HEK293 (cell line): ENCODE data around the gene KCNMA1.
A peak's percentile ranks its signal among the peaks of the same experiment; 100 is the strongest.

Experiments used
- CTCF ChIA-PET: fragments of 350-600 bp; formaldehyde crosslinking; extraction: SDS; loops from one replicate; lab custom pipeline; 2021; ENCODE audit warnings: antibody characterized with exemption; lab: Yijun Ruan, JAX
- POLR2A ChIA-PET: fragments of 300-600 bp; formaldehyde crosslinking; extraction: SDS; loops from one replicate; lab custom pipeline; 2020; ENCODE audit warnings: antibody characterized with exemption, inconsistent platforms; lab: Yijun Ruan, JAX
- H3K27ac ChIP-seq: fragments of 200-500 bp; sonication (Bioruptor generic); 2 replicates; pipeline ENCODE4 v1.5.1; 2014; ENCODE audit warnings: low read depth, low read length, control low read depth, inconsistent platforms; ENCODE audit errors: extremely low read depth
- H3K36me3 ChIP-seq, 2 experiments: fragments of 200-500 bp in 1 of 2; sonication (Bioruptor generic) in 1 of 2; 1 replicate in 1 of 2; 2 replicates in 1 of 2; pipeline ENCODE4 v1.5.1; 2014 to 2017; ENCODE audit warnings: inconsistent platforms in 2 of 2, low read length in 2 of 2; ENCODE audit not compliant: control insufficient read depth in 2 of 2, insufficient read depth in 1 of 2
- H3K4me1 ChIP-seq: fragments of 200-500 bp; sonication (Bioruptor generic); 2 replicates; pipeline ENCODE4 v1.5.1; 2014; ENCODE audit warnings: mild to moderate bottlenecking, low read length, inconsistent platforms; ENCODE audit not compliant: control insufficient read depth, insufficient read depth
- H3K4me3 ChIP-seq: 2 replicates; pipeline ENCODE4 v1.5.1; 2011; ENCODE audit warnings: low read depth, mild to moderate bottlenecking, control low read depth, low read length, moderate library complexity
- H3K9me3 ChIP-seq: fragments of 200-500 bp; sonication (Bioruptor generic); 2 replicates; pipeline ENCODE4 v1.5.1; 2014; ENCODE audit warnings: low read depth, low read length, inconsistent platforms; ENCODE audit not compliant: control insufficient read depth, insufficient read depth
- BCL11B ChIP-seq: fragments of 450-650 bp; formaldehyde crosslinking; IDR thresholded peaks from 2 replicates; pipeline ENCODE4 v1.5.1; 2016; ENCODE audit warnings: low read depth, missing biosample characterization, missing genetic modification characterization
- IKZF3 ChIP-seq: fragments of 450-650 bp; IDR thresholded peaks from 2 replicates; pipeline ENCODE4 v1.5.0; 2018; ENCODE audit warnings: missing biosample characterization, mild to moderate bottlenecking, missing genetic modification characterization, moderate library complexity
- RBAK ChIP-seq: fragments of 450-650 bp; formaldehyde crosslinking; IDR thresholded peaks from 2 replicates; pipeline ENCODE4 v1.5.1; 2016; ENCODE audit warnings: missing biosample characterization, missing genetic modification characterization
- REPIN1 ChIP-seq: fragments of 450-650 bp; formaldehyde crosslinking; IDR thresholded peaks from 2 replicates; pipeline ENCODE4 v1.5.1; 2017; ENCODE audit warnings: missing biosample characterization, missing genetic modification characterization, low read depth
- REST ChIP-seq: fragments of 450-650 bp; formaldehyde crosslinking; IDR thresholded peaks from 2 replicates; pipeline ENCODE4 v1.5.1; 2016; ENCODE audit warnings: missing biosample characterization, missing genetic modification characterization
- YY2 ChIP-seq: fragments of 450-650 bp; formaldehyde crosslinking; IDR thresholded peaks from 2 replicates; pipeline ENCODE4 v1.5.1; 2016; ENCODE audit warnings: missing biosample characterization, missing genetic modification characterization
- ZFHX2 ChIP-seq: fragments of 450-650 bp; formaldehyde crosslinking; conservative IDR thresholded peaks from 2 replicates; pipeline ENCODE4 v1.5.1; 2016; ENCODE audit warnings: missing biosample characterization, missing genetic modification characterization
- ZNF114 ChIP-seq: fragments of 450-650 bp; formaldehyde crosslinking; IDR thresholded peaks from 2 replicates; pipeline ENCODE4 v1.5.0; 2017; ENCODE audit warnings: missing biosample characterization, missing genetic modification characterization
- ZNF23 ChIP-seq: fragments of 450-650 bp; formaldehyde crosslinking; IDR thresholded peaks from 2 replicates; pipeline ENCODE4 v1.5.1; 2016; ENCODE audit warnings: missing biosample characterization, missing genetic modification characterization, borderline replicate concordance
- ZNF266 ChIP-seq: fragments of 450-650 bp; formaldehyde crosslinking; IDR thresholded peaks from 2 replicates; pipeline ENCODE4 v1.5.1; 2016; ENCODE audit warnings: missing biosample characterization, missing genetic modification characterization, low read depth
- ZNF324 ChIP-seq: fragments of 450-650 bp; formaldehyde crosslinking; IDR thresholded peaks from 2 replicates; pipeline ENCODE4 v1.5.1; 2016; ENCODE audit warnings: missing biosample characterization, missing genetic modification characterization
- ZNF404 ChIP-seq: fragments of 450-650 bp; formaldehyde crosslinking; IDR thresholded peaks from 2 replicates; pipeline ENCODE4 v1.5.1; 2017; ENCODE audit warnings: missing biosample characterization, missing genetic modification characterization
- ZNF571 ChIP-seq: fragments of 450-650 bp; formaldehyde crosslinking; IDR thresholded peaks from 2 replicates; pipeline ENCODE4 v1.5.0; 2017; ENCODE audit warnings: missing biosample characterization, missing genetic modification characterization
- ZNF645 ChIP-seq: fragments of 450-650 bp; formaldehyde crosslinking; IDR thresholded peaks from 2 replicates; pipeline ENCODE4; 2016; ENCODE audit warnings: missing biosample characterization, missing genetic modification characterization
- ZNF792 ChIP-seq: fragments of 450-650 bp; formaldehyde crosslinking; IDR thresholded peaks from 2 replicates; pipeline ENCODE4 v1.5.1; 2016; ENCODE audit warnings: missing biosample characterization, missing genetic modification characterization
- ZSCAN4 ChIP-seq: fragments of 450-650 bp; formaldehyde crosslinking; IDR thresholded peaks from 2 replicates; pipeline ENCODE4 v1.5.1; 2017; ENCODE audit warnings: missing biosample characterization, missing genetic modification characterization
- TF ChIP-seq, protein P1 (sequence below): fragments of 450-650 bp; formaldehyde crosslinking; IDR thresholded peaks from 2 replicates; pipeline ENCODE4 v1.5.1; 2017; ENCODE audit warnings: missing biosample characterization, missing genetic modification characterization
- TF ChIP-seq, protein P2 (sequence below): fragments of 450-650 bp; formaldehyde crosslinking; IDR thresholded peaks from 2 replicates; pipeline ENCODE4 v1.5.1; 2016; ENCODE audit warnings: missing biosample characterization, missing genetic modification characterization
- TF ChIP-seq, protein P3 (sequence below): fragments of 450-650 bp; formaldehyde crosslinking; optimal IDR thresholded peaks from 2 replicates; pipeline ENCODE3; 2016; ENCODE audit warnings: missing biosample characterization, mild to moderate bottlenecking, missing genetic modification characterization
- TF ChIP-seq, protein P4 (sequence below): fragments of 450-650 bp; formaldehyde crosslinking; IDR thresholded peaks from 2 replicates; pipeline ENCODE4 v1.5.1; 2016; ENCODE audit warnings: missing biosample characterization, missing genetic modification characterization

Gene KCNMA1

DNA sequence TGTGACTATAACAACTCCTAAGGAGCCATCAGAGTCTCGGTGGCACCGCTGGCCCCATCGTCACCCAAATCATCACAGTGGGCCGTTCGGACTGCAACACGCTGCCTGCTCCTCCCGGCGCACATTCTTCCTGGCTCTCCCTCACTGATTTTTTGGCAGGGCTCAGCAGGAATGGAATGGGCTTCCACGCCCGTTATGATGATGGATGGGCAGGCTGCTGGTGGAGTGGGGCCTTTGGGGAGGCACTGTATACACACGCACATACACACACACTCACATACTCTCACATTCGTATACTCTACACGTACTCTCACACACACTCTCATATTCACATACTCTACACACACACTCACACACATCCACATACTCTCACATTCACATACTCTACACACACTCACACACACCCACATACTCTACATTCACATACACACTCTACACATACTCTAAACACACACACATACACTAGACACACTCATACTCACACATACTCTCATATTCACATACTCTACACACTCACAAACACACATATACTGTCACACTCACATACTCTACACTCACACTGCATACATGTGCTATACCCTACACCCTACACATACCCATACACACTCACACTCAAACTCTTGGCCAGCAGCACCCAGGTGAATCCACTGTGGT lies 99.8 kb downstream of the KCNMA1 start:
- H3K27ac ChIP-seq = no peak overlapping the region
- H3K36me3 ChIP-seq = no peaks in the 10 kb centered on the region
- H3K9me3 ChIP-seq = no peaks in the 10 kb centered on the region; the same call in 1 of the 2 replicates
- H3K4me1 ChIP-seq = peaks cover 7% of the 10 kb centered on the region
- H3K4me3 ChIP-seq = no peak overlapping the region
- ChIA-PET CTCF (no interaction called here), POLR2A (no interaction called here)
- TF ChIP-seq IKZF3 (tag by site-specific recombination) (no peak), ZNF23 (tag by site-specific recombination) (no peak), REST (no peak), ZNF404 (tag by site-specific recombination) (no peak), ZNF266 (tag by site-specific recombination) (0 out of 2 replicates have a peak, but pooled peaks have one; percentile 11), REPIN1 (no peak), ZNF571 (no peak), YY2 (tag by site-specific recombination) (0 out of 2 replicates have a peak, but pooled peaks have one; percentile 13), ZNF792 (tag by site-specific recombination) (no peak), RBAK (tag by site-specific recombination) (peak; percentile 39; the same call in 1 of the 2 replicates), ZSCAN4 (peak; percentile 51; the same call in 1 of the 2 replicates), ZFHX2 (tag by site-specific recombination) (peak; percentile 26; the same call in 1 of the 2 replicates), BCL11B (tag by site-specific recombination) (no peak), ZNF645 (peak; percentile 74; the same call in 1 of the 2 replicates), ZNF324 (tag by site-specific recombination) (no peak), ZNF114 (tag by site-specific recombination) (no peak)
- TF ChIP-seq, protein P1, sequence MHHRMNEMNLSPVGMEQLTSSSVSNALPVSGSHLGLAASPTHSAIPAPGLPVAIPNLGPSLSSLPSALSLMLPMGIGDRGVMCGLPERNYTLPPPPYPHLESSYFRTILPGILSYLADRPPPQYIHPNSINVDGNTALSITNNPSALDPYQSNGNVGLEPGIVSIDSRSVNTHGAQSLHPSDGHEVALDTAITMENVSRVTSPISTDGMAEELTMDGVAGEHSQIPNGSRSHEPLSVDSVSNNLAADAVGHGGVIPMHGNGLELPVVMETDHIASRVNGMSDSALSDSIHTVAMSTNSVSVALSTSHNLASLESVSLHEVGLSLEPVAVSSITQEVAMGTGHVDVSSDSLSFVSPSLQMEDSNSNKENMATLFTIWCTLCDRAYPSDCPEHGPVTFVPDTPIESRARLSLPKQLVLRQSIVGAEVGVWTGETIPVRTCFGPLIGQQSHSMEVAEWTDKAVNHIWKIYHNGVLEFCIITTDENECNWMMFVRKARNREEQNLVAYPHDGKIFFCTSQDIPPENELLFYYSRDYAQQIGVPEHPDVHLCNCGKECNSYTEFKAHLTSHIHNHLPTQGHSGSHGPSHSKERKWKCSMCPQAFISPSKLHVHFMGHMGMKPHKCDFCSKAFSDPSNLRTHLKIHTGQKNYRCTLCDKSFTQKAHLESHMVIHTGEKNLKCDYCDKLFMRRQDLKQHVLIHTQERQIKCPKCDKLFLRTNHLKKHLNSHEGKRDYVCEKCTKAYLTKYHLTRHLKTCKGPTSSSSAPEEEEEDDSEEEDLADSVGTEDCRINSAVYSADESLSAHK = no peak
- TF ChIP-seq, protein P2, sequence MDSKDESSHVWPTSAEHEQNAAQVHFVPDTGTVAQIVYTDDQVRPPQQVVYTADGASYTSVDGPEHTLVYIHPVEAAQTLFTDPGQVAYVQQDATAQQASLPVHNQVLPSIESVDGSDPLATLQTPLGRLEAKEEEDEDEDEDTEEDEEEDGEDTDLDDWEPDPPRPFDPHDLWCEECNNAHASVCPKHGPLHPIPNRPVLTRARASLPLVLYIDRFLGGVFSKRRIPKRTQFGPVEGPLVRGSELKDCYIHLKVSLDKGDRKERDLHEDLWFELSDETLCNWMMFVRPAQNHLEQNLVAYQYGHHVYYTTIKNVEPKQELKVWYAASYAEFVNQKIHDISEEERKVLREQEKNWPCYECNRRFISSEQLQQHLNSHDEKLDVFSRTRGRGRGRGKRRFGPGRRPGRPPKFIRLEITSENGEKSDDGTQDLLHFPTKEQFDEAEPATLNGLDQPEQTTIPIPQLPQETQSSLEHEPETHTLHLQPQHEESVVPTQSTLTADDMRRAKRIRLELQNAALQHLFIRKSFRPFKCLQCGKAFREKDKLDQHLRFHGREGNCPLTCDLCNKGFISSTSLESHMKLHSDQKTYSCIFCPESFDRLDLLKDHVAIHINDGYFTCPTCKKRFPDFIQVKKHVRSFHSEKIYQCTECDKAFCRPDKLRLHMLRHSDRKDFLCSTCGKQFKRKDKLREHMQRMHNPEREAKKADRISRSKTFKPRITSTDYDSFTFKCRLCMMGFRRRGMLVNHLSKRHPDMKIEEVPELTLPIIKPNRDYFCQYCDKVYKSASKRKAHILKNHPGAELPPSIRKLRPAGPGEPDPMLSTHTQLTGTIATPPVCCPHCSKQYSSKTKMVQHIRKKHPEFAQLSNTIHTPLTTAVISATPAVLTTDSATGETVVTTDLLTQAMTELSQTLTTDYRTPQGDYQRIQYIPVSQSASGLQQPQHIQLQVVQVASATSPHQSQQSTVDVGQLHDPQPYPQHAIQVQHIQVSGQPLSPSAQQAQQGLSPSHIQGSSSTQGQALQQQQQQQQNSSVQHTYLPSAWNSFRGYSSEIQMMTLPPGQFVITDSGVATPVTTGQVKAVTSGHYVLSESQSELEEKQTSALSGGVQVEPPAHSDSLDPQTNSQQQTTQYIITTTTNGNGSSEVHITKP (tag by site-specific recombination) = no peak
- TF ChIP-seq, protein P3, sequence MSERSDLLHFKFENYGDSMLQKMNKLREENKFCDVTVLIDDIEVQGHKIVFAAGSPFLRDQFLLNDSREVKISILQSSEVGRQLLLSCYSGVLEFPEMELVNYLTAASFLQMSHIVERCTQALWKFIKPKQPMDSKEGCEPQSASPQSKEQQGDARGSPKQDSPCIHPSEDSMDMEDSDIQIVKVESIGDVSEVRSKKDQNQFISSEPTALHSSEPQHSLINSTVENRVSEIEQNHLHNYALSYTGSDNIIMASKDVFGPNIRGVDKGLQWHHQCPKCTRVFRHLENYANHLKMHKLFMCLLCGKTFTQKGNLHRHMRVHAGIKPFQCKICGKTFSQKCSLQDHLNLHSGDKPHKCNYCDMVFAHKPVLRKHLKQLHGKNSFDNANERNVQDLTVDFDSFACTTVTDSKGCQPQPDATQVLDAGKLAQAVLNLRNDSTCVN (tag by site-specific recombination) = no peak
- TF ChIP-seq, protein P4, sequence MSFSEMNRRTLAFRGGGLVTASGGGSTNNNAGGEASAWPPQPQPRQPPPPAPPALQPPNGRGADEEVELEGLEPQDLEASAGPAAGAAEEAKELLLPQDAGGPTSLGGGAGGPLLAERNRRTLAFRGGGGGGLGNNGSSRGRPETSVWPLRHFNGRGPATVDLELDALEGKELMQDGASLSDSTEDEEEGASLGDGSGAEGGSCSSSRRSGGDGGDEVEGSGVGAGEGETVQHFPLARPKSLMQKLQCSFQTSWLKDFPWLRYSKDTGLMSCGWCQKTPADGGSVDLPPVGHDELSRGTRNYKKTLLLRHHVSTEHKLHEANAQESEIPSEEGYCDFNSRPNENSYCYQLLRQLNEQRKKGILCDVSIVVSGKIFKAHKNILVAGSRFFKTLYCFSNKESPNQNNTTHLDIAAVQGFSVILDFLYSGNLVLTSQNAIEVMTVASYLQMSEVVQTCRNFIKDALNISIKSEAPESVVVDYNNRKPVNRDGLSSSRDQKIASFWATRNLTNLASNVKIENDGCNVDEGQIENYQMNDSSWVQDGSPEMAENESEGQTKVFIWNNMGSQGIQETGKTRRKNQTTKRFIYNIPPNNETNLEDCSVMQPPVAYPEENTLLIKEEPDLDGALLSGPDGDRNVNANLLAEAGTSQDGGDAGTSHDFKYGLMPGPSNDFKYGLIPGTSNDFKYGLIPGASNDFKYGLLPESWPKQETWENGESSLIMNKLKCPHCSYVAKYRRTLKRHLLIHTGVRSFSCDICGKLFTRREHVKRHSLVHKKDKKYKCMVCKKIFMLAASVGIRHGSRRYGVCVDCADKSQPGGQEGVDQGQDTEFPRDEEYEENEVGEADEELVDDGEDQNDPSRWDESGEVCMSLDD (tag by site-specific recombination) = no peak
